Measurements from ENCODE around the gene BBS5. TPM values are rescaled to one million over a fixed set of nuclear protein-coding genes. Genes with fewer than 3 reads are reported as not detected.
"Not testable (repeated sequence)": the region's sequence is repeated elsewhere in the genome, so short reads cannot be mapped to it uniquely, and the experiment has no call there.

The BBS5 gene
- total RNA-seq, 1 donor from 2014 or later: 13.5 TPM

- DNase-seq (ENCODE audit: low spot score) (no peak), ATAC-seq (peak; percentile 9)
- intact Hi-C loops (cut with DNase I): no loop called here
These were observed 493 bp upstream of the BBS5 start for GRCh38 chr2:169478745-169479256.

- intact Hi-C loops (cut with DNase I): no loop called here
- ATAC-seq (no peak), DNase-seq (ENCODE audit: low spot score) (no peak)
These were observed 778 bp downstream of the BBS5 start for GRCh38 chr2:169480079-169480465.

GRCh38 chr2:169485650-169486138 is 6.4 kb downstream of the BBS5 start:
- DNase-seq (ENCODE audit: low spot score) (no peak), ATAC-seq (no peak)
- intact Hi-C loops (cut with DNase I): no loop called here

GRCh38 chr2:169486487-169486886 is 7.2 kb downstream of the BBS5 start:
- DNase-seq (ENCODE audit: low spot score): no peak
- ATAC-seq: no peak
- intact Hi-C loops (cut with DNase I): no loop called here

- intact Hi-C loops (cut with DNase I): no loop called here
- no peak for ATAC-seq
These were observed 11.5 kb downstream of the BBS5 start for GRCh38 chr2:169490834-169491233.

GRCh38 chr2:169491378-169491777 is 12.1 kb downstream of the BBS5 start:
- intact Hi-C loops (cut with DNase I): no loop called here
- DNase-seq (ENCODE audit: low spot score): no peak
- no peak for ATAC-seq

More at GRCh38 chr2:169490834-169491233, 11.5 kb downstream of the BBS5 start:
- no peak for DNase-seq (ENCODE audit: low spot score)

GRCh38 chr2:169493360-169493759 is 14.1 kb downstream of the BBS5 start:
- intact Hi-C loops (cut with DNase I): no loop called here
- DNase-seq (ENCODE audit: low spot score) (no peak), ATAC-seq (no peak)

GRCh38 chr2:169495310-169495928 is 16.1 kb downstream of the BBS5 start:
- no peak for ATAC-seq
- intact Hi-C loops (cut with DNase I): no loop called here
- no peak for DNase-seq (ENCODE audit: low spot score)

GRCh38 chr2:169504651-169505050 is 25.4 kb downstream of the BBS5 start:
- DNase-seq (ENCODE audit: low spot score) (no peak), ATAC-seq (no peak)
- intact Hi-C loops (cut with DNase I): no loop called here

GRCh38 chr2:169507698-169508097 is 28.4 kb downstream of the BBS5 start:
- ATAC-seq (no peak), DNase-seq (ENCODE audit: low spot score) (no peak)
- intact Hi-C loops (cut with DNase I): no loop called here

- ATAC-seq (no peak), DNase-seq (ENCODE audit: low spot score) (no peak)
- intact Hi-C loops (cut with DNase I): no loop called here
These were observed 30.1 kb downstream of the BBS5 start, which contains the start of gene KLHL41 for GRCh38 chr2:169509298-169509885. Gene KLHL41 (plus strand): TSS chr2:169509702. CDS start chr2:169509779, 77 bp downstream.

- ATAC-seq (no peak), DNase-seq (ENCODE audit: low spot score) (no peak)
- intact Hi-C loops (cut with DNase I): no loop called here
These were observed 30.7 kb downstream of the BBS5 start for GRCh38 chr2:169509955-169510354.

- DNase-seq (ENCODE audit: low spot score) (no peak), ATAC-seq (no peak)
- intact Hi-C loops (cut with DNase I): no loop called here
These were observed 31.2 kb downstream of the BBS5 start for GRCh38 chr2:169510496-169510895.

- ATAC-seq (no peak), DNase-seq (ENCODE audit: low spot score) (no peak)
- intact Hi-C loops (cut with DNase I): no loop called here
These were observed 32.5 kb downstream of the BBS5 start for GRCh38 chr2:169511818-169512217.

- intact Hi-C loops (cut with DNase I): no loop called here
- DNase-seq (ENCODE audit: low spot score) (no peak), ATAC-seq (no peak)
These were observed 33.2 kb downstream of the BBS5 start for GRCh38 chr2:169512525-169512924.

- intact Hi-C loops (cut with DNase I): no loop called here
These were observed 33.8 kb downstream of the BBS5 start for GRCh38 chr2:169513094-169513493.

GRCh38 chr2:169513926-169514325 is 34.6 kb downstream of the BBS5 start:
- ATAC-seq: no peak
- intact Hi-C loops (cut with DNase I): no loop called here
- no peak for DNase-seq (ENCODE audit: low spot score)

More at GRCh38 chr2:169513094-169513493, 33.8 kb downstream of the BBS5 start:
- ATAC-seq (no peak), DNase-seq (ENCODE audit: low spot score) (no peak)

GRCh38 chr2:169514758-169515157 is 35.5 kb downstream of the BBS5 start:
- DNase-seq (ENCODE audit: low spot score); intact Hi-C loops (cut with DNase I); ATAC-seq: not testable (repeated sequence)

GRCh38 chr2:169516488-169516995 is 37.2 kb downstream of the BBS5 start:
- intact Hi-C loops (cut with DNase I); DNase-seq (ENCODE audit: low spot score); ATAC-seq: not testable (repeated sequence)

- intact Hi-C loops (cut with DNase I): no loop called here
- DNase-seq (ENCODE audit: low spot score): no peak
- no peak for ATAC-seq
These were observed 41.6 kb downstream of the BBS5 start for GRCh38 chr2:169520896-169521295.

Measured in sciatic nerve (tissue), 2 donors.